NCI-H1048 (cell line): ENCODE data around the gene NDOR1.

ENCODE experiments used
- DNase-seq: peaks from one replicate; lab custom pipeline; 2025; lab: John Stamatoyannopoulos, UW

NDOR1 gene

GRCh38 chr9:137199411-137200121 lies 5.9 kb upstream of the NDOR1 start:
- DNase-seq, result no peak

GRCh38 chr9:137200311-137201204 lies 4.9 kb upstream of the NDOR1 start, which contains the start of gene TPRN:
TSS of gene TPRN (minus strand) at chr9:137200741. CDS start at chr9:137200711, 30 bp downstream.
- peak; percentile 95 for DNase-seq

GRCh38 chr9:137201205-137201868 lies 4.2 kb upstream of the NDOR1 start:
- no peak for DNase-seq

- no peak for DNase-seq
Measured at GRCh38 chr9:137202966-137203365, 2.5 kb upstream of the NDOR1 start.

GRCh38 chr9:137204731-137205125 lies 772 bp upstream of the NDOR1 start:
- no peak for DNase-seq

- DNase-seq, result no peak
Measured at GRCh38 chr9:137206602-137207001, 1.1 kb downstream of the NDOR1 start.

- DNase-seq, result no peak
Measured at GRCh38 chr9:137211532-137211931, 6.0 kb downstream of the NDOR1 start.

- no peak for DNase-seq
Measured at GRCh38 chr9:137212520-137212919, 7.0 kb downstream of the NDOR1 start.

- DNase-seq, result no peak
Measured at GRCh38 chr9:137213160-137214060, 7.9 kb downstream of the NDOR1 start.

GRCh38 chr9:137214620-137215019 lies 9.1 kb downstream of the NDOR1 start:
- DNase-seq, result no peak

- no peak for DNase-seq
Measured at GRCh38 chr9:137215196-137215986, 9.9 kb downstream of the NDOR1 start.

- no peak for DNase-seq
Measured at GRCh38 chr9:137216188-137216965, 10.9 kb downstream of the NDOR1 start.

GRCh38 chr9:137217276-137218211 lies 12.0 kb downstream of the NDOR1 start:
- DNase-seq, result peak; percentile 48

GRCh38 chr9:137218212-137218753 lies 12.8 kb downstream of the NDOR1 start:
- DNase-seq, result no peak

- DNase-seq, result no peak
Measured at GRCh38 chr9:137218754-137219271, 13.3 kb downstream of the NDOR1 start.

GRCh38 chr9:137219757-137220316 lies 14.3 kb downstream of the NDOR1 start:
- DNase-seq, result no peak

GRCh38 chr9:137220317-137221094 lies 15.0 kb downstream of the NDOR1 start:
- no peak for DNase-seq
